ENCODE data around the gene LYG1.

- TF ChIP-seq CTCF (IDR thresholded peaks at IDR 0.05), result peak in 1 of 5 experiments; percentile 28
- TF ChIP-seq POLR2A (IDR thresholded peaks at IDR 0.05), result peak in 1 of 2 donors; percentile 54
Observed at GRCh38 chr2:99335911-99336803, 35.2 kb upstream of the LYG1 start, which contains the start of gene TXNDC9.
